Spinal cord (tissue), 10 donors: ENCODE measurements around the gene LRP1. TPM values are rescaled to one million over a fixed set of nuclear protein-coding genes. Genes with fewer than 3 reads are reported as not detected.
A peak's percentile ranks its signal among the peaks of the same experiment; 100 is the strongest.

Experiments
- DNase-seq, 6 donors: peaks; one replicate each; pipeline versions ENCODE4 v3.0.0 to v3.0.0-alpha.2; 2013 to 2015; ENCODE audit warnings: low spot score in 6 of 6, low read depth in 4 of 6
- H3K27ac ChIP-seq: one replicate; pipeline ENCODE4 v1.5.1; 2013; ENCODE audit warnings: low read depth, low read length, control low read depth
- H3K27me3 ChIP-seq: one replicate; pipeline ENCODE4 v1.6.1; 2013; ENCODE audit warnings: low read length; ENCODE audit not compliant: control insufficient read depth, insufficient read depth
- H3K36me3 ChIP-seq: one replicate; pipeline ENCODE4 v1.6.1; 2013; ENCODE audit warnings: low read length; ENCODE audit not compliant: control insufficient read depth, insufficient read depth
- H3K4me1 ChIP-seq: one replicate; pipeline ENCODE4 v1.6.1; 2013; ENCODE audit warnings: low read length; ENCODE audit not compliant: control insufficient read depth, insufficient read depth
- H3K4me3 ChIP-seq: one replicate; pipeline ENCODE4 v1.5.1; 2013; ENCODE audit warnings: low read depth, low read length, control low read depth
- H3K9me3 ChIP-seq: one replicate; pipeline ENCODE4 v1.6.1; 2013; ENCODE audit warnings: low read length; ENCODE audit not compliant: control insufficient read depth, insufficient read depth
- whole genome bisulfite sequencing: methylation state at CpG from one replicate; pipeline ENCODE4 v1.1.5; 2013; ENCODE audit warnings: missing lambda C conversion rate; ENCODE audit not compliant: insufficient coverage; 5-methylcytosine and 5-hydroxymethylcytosine counted together
- polyA plus RNA-seq, 2 donors: library from polyadenylated mRNA; unstranded; fragments of 120-200 nt; gene quantifications; one replicate each; pipeline ENCODE4 v1.2.1, GENCODE V29; 2013; ENCODE audit not compliant: insufficient read length in 2 of 2
- total RNA-seq, 2 donors: library from RNA; depleted of rRNA in 1 of 2; stranded (reverse); fragments of 120-200 nt in 1 of 2; fragments of >200 nt in 1 of 2; gene quantifications; one replicate each; pipeline versions ENCODE4 v1.2.3 to v1.2.4, GENCODE V29; 2013 to 2014
- donor health status: healthy.

Gene LRP1
- total and polyA plus RNA-seq, 4 donors, result 182 to 319 (median 239) TPM

DNA sequence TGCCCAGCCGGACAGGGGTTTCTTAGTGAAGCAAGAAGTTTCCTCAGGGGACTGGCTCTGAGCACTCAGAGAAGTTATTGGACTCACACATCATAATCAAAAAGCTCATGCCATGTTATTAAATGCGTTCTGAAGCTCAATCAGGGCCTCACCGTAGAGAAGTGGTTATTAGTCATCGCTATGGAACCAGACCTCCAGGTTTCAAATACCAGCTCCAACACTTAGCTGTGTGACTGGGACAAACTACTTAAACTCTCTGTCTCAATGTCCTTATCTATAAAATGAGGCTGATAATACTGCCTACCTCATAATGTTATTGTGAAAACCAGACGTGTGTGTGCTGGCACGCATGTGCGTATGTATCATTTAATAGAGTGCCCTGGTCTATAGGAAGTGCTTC is 24.4 kb upstream of the LRP1 start:
- Histone ChIP-seq H3K9me3 (no peaks in the 10 kb centered on the region), H3K36me3 (peaks cover 8% of the 10 kb centered on the region), H3K4me1 (peaks cover 10% of the 10 kb centered on the region), H3K27me3 (no peaks in the 10 kb centered on the region), H3K4me3 (no peak overlapping the region), H3K27ac (no peak overlapping the region)
- no peak for DNase-seq
- 93% methylated on average over 4 of the region's 7 CpGs for WGBS

DNA sequence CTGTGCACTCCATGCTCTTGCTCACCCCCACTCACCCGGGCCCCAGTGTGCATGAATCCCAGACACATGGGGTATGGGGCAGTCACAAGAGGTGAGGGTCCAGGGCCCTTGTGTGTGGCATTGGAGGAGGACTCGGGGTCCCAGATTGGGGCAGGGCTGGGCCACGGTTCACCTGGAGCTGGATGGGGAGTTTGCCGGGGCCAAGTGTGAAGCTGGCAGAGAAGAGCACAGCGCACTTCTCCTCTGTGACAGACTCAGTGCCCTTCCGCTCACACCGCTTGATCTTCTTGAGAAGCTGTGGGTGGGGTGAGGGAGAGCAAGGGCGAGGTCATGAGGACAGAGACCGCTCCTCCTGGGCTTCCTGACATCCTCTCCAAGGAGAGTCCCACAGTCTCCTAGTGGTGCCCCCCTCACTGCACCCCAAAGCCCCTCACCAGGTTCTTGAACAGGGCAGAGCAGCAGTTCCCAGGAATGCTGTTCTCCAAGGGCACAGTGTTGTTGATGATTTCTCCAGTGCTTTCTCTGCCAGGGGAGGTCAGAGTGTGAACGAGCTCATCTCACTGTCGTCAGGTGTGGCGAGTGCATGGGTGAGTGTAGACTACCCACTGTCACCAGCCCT is 23.9 kb upstream of the LRP1 start:
- 92% methylated on average over 6 of the region's 12 CpGs for WGBS
- DNase-seq, result no peak
- Histone ChIP-seq H3K4me3 (no peak overlapping the region), H3K4me1 (peaks cover 10% of the 10 kb centered on the region), H3K36me3 (peaks cover 8% of the 10 kb centered on the region), H3K27ac (no peak overlapping the region), H3K9me3 (no peaks in the 10 kb centered on the region), H3K27me3 (no peaks in the 10 kb centered on the region)

DNA sequence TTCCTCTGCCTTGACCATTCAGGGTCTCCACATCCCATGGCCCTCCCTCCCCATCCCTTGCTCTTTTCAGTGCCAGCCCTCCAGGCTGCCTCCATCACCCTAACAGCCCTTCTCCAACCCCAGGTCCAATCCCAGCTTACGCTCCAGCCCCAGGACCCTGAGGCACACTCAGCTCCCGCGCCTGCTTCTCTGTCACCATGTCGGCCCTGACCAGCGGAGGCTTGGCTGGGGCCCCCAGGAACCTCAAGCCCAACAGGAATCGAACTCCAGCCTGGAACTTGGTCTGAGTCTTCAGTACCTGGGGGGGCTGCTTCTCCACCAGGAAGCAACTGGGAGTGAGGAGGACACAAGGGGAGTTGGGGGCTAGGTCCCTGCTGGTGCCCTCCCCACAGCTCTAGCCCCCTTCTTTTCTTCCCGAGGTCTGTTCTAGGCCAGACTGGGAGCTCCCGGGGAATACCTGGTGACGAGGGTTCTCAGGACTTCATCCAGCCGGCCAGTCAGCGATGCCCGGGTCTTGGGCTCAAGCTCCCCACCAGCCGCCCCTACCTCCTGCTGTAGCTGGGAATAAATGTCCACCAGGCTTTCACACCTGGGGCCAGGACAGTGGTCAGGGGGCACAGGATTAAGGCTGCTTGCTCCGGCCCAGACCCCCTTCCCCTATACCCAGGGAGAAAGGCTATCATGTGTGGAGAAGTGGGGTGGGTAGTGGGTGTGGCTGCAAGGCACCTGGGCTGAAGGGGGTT is 23.1 kb upstream of the LRP1 start:
- Histone ChIP-seq H3K4me3 (no peak overlapping the region), H3K27me3 (no peaks in the 10 kb centered on the region), H3K27ac (no peak overlapping the region), H3K36me3 (peaks cover 8% of the 10 kb centered on the region), H3K9me3 (no peaks in the 10 kb centered on the region), H3K4me1 (peaks cover 14% of the 10 kb centered on the region)
- no peak for DNase-seq
- WGBS, result 88% methylated on average over 13 of the region's 14 CpGs

DNA sequence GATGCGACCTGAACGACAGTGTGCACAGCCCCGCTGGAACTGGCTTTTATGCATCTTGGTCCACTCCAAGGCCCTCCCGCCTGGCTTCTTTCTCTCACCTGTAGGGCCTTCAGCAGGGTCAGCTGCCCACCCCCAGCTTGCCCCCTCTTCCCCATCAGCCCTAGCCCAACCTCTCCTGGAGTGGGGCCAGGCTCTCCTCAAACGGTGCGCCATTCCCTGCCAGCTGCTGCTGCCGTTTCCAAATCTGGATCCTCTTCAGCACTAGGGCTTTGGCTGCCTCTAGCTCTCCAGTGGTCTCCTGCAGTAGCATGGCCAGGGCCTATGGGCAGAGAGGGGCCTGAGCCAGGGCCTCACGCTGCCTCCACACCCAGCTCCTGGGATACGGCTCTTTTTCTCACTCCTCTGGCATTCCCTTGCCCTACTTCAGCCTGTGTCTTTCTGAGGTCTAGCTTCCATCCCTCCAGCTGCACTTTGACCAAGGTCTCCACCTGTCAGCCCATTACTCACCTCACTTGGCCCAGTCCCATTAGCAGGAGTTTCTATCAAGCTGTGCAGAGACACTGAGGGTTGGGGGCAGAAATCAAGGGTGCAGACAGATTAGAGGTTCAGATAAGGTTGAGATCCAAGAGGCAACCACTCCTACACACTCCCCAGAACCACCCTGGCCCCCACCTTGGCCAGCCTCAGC is 22.1 kb upstream of the LRP1 start:
- Histone ChIP-seq H3K27ac (no peak overlapping the region), H3K4me3 (no peak overlapping the region), H3K36me3 (peaks cover 8% of the 10 kb centered on the region), H3K4me1 (peaks cover 24% of the 10 kb centered on the region), H3K9me3 (no peaks in the 10 kb centered on the region), H3K27me3 (no peaks in the 10 kb centered on the region)
- DNase-seq, result no peak
- 75% methylated on average over 9 of the region's 9 CpGs for WGBS

DNA sequence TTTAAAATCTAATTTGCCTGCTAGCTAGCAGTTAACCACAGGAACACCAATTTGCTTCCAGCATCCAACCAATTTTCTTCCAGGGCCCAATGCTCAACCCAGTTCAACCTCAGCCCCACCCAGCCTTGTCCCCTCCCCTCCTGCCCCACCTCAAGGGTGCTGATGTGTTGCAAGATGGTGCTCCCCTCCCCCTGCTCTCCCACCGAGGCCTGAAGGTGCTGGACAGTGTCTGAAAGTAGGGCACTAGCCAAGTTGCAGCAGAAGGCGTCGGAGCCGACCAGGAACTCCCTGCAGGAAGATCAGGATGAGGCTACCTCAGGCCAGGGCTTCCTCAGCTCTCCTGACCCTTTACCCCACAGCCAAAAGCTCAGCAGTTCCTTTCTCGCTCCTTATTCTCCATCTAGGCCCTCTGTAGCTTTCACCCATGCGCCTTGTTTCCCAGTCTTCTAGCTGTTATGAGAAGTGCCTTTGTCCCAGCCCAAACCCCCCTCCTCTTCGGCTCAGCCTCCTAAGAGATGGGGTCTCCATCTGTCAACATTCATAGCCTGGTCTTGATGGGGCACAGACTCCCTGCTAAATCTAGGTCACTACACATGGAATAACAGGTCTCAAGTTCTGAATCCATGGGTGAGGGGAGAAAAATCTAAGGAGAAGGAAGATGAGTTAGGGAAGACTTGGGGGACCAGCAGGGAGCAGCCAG is 20.7 kb upstream of the LRP1 start:
- H3K4me3 ChIP-seq, result no peak overlapping the region
- H3K27ac ChIP-seq, result no peak overlapping the region
- WGBS, result 86% methylated on average over 5 of the region's 7 CpGs
- peaks cover 32% of the 10 kb centered on the region for H3K4me1 ChIP-seq
- DNase-seq, result no peak
- no peaks in the 10 kb centered on the region for H3K27me3 ChIP-seq
- H3K36me3 ChIP-seq, result peaks cover 8% of the 10 kb centered on the region
- H3K9me3 ChIP-seq, result no peaks in the 10 kb centered on the region

DNA sequence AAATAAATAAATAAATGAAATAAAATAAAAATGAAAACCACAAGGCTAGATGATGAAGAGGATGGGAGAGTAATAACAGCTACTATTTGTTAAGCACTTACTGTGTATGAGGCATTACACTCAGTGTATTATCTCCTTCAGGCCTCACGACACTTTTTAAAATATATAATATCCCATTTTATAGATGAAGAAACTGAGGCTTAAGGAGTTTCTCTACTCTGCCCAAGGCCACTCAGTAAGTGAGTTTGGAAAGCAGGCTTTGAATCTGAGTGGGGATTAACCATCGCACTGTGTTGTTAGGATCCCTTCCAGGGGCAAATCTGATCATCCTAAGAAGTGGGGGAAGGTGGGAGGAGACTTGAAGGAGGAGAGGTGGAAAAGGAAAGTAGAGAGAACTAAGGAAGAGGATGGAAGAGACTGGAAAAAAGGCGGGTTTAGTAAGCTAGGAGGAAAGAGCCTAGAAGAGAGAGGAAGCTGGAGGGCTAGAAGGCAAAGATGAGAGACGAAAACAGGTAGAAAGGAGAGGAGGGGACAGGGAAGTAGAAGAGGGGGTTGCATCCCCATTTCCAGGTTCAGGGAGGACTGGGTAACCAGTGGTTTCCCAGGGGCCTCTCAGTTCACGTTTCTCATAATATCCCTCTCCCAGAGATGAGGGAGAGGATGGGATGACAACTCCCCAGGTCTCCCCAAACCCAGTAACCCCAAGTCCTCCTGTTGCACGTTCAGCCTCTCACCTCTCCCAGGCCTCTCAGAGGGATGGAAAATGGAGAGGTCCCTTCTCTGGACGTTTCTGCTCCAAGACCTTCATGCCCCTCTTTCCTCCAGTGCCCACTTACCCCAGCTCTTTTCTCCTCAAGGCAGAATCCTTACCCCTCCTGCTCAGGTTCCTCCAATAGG is 18.8 kb upstream of the LRP1 start:
- peak overlapping the region; percentile 51 for H3K4me3 ChIP-seq
- WGBS, result 82% methylated on average over 4 of the region's 7 CpGs
- no peaks in the 10 kb centered on the region for H3K9me3 ChIP-seq
- H3K4me1 ChIP-seq, result peaks cover 31% of the 10 kb centered on the region
- no peaks in the 10 kb centered on the region for H3K27me3 ChIP-seq
- DNase-seq, result no peak
- peak overlapping the region; percentile 98 for H3K27ac ChIP-seq
- peaks cover 3% of the 10 kb centered on the region for H3K36me3 ChIP-seq

DNA sequence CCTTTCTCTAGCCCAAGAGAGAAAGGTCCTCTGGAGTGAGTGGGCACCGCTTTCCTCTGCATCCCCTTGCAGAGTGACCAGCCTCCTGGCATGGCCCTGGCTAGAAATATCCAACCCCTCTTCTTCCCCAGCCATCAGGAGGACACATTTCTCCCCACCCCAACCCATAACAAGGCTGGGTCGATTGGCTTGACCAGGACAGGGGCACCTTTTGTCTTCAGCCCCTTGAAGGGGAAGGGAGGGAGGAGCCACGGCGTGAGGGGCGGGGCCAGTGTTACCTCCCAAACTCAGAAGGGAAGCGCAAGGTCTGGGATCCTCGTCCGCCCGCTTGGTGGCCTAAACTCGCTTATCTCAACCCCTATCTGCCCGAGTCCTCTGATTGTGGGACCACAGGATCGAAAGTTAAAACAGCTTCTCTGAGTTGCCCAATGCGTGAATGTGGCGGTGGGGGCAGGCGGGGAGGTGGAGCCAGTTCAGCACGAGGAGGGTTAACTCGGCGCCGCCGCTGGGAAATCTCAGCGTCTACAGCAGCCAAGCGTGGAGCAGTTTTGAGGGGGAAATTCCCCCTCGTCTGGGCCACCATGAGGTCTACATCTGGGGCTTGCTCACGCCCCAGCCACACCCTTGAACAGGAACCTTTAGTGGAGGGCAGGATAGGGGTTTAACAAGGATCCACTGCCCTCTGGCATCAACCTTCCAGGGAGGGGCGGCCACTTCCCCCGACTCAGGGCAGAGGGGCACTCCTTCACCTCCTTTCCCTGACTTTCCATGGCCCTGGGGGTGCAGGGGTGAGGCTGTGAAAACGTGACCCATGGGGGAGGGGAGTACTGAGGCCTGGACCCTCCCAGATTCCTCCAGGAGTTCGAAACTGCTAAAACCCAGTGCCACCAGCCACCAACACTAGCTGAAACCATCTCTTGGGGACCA is 17.9 kb upstream of the LRP1 start:
- Histone ChIP-seq H3K27ac (peak overlapping the region; percentile 98), H3K4me3 (peak overlapping the region; percentile 51), H3K9me3 (no peaks in the 10 kb centered on the region), H3K36me3 (peaks cover 1% of the 10 kb centered on the region), H3K4me1 (peaks cover 31% of the 10 kb centered on the region), H3K27me3 (no peaks in the 10 kb centered on the region)
- whole genome bisulfite sequencing, result 4% methylated on average over 21 of the region's 28 CpGs
- DNase-seq, result peak in 2 of 6 donors; percentile 46 to 61

DNA sequence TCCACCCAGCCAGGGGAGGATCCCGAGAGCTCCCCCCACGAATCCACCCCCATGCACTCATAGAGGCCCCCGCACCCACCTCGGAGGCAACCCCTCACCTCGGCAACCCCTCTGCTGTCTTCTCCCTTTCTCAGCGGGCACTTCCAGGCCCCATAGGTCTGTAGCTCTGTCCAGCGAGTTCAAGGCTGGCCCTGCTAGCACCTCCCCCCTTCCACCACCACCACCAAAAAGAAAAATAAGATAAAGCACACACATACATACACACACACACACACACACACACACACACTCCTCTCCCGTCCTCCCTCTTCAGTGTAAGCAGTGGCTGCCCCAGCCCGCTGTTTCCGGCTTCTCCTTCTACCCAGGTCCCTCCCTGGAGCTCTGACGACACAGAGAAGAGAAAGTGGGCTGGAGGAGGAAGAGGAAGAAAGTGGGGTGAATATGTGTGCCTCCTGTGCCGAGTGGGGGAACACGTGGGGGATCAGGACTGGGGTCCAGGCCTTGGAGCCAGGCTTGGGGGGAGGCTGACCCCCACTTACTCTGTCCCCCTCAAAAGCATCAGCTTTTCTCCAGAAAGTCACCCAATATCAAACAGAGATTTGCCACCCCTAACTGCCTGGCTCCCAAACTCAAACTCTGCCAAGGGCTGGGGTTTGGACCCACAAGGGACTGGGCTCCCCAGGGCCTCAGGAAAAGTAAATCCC is 17.1 kb upstream of the LRP1 start, which contains the start of gene STAT6:
STAT6 (minus strand) TSS at position 332 of the 704 bp plus-strand sequence. CDS start 3,084 bp downstream, outside the sequence.
- peaks cover 27% of the 10 kb centered on the region for H3K4me1 ChIP-seq
- H3K27me3 ChIP-seq, result no peaks in the 10 kb centered on the region
- no peaks in the 10 kb centered on the region for H3K9me3 ChIP-seq
- no peaks in the 10 kb centered on the region for H3K36me3 ChIP-seq
- DNase-seq, result peak in 2 of 6 donors; percentile 43 to 74
- H3K4me3 ChIP-seq, result peak within 1 kb of the TSS; percentile 51
- H3K27ac ChIP-seq, result peak within 1 kb of the TSS; percentile 98
- WGBS, result 36% methylated on average over 7 of the region's 13 CpGs
